ENCODE data around the gene QDPR.
"Not testable (repeated sequence)": the region's sequence is repeated elsewhere in the genome, so short reads cannot be mapped to it uniquely, and the experiment has no call there.

QDPR gene

DNA sequence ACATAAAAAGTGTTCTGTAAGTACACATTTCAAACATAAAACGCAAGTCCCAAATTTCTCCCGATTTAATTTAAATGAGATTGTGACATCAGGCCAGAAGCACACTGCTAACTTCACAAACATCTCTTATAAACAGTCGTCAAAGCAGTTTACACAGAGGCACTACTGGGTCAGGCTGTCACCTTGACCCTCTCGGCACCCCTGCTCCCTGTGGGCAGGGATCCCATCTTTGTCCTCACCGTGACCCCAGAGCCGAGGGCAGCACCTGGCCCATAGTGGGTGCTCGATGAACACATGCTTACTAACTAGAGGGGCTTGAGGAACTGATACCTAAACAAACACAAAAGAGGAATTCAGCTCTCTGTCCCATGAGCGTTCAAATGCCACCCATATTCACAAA, 22.2 kb downstream of the QDPR start:
- DNase-seq, result no peak

DNA sequence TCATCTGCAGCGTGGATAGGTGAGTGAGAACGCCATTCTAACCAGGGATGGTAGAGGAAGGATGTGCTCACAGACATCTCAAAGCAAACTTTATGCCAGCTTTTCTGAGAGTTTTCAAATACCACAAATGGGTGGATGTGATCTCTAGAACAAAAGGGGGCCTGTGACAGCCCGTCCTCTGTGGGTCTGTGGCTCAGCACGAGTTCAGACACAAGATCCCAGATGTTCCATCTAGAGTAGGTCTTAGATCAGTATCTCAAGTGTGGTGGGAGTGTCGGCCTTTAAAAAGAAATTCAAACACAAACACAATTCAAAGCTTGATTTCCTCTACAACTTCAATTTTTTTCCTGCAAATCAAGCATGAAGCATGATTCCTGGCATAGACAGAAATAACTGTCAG, 22.8 kb downstream of the QDPR start:
- no peak for DNase-seq

DNA sequence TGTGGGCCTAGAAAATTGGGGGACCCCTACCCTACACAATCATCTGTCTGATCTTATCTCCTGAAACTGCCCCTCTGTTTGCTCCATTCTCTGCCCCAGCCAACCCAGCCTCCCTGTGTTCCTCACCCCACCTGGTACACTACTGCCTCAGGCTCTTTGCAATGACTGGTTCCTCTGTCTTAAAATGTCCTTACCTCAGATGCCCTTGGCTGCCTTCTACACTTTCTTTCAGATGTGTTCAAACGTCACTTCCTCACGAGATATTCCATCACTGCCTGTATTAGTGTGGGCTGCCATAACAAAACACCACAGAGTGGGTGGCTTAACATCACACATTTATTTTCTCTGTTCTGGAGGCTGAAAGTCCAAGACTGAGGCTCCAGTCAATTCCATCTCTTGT, 29.2 kb downstream of the QDPR start:
- DNase-seq, result no peak

DNA sequence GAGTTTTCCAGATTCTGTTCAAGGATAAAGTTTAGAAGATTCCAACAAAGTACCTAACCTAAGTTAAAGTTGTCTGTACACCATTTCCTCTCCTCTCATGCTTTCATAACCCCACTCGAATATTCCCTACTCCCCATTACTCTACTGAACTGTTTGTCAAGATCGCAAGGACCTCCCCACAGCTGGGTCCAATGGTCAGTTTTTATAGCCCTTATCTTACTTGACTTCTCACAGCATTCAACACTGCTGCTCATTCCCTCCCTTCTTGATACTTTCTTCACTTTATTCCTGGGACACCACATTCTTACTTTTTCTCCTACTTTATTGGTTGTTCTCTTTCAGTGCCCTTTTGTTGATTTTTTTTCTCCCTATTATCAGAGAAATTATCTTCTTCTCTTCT, 30.9 kb downstream of the QDPR start:
- no peak for DNase-seq

DNA sequence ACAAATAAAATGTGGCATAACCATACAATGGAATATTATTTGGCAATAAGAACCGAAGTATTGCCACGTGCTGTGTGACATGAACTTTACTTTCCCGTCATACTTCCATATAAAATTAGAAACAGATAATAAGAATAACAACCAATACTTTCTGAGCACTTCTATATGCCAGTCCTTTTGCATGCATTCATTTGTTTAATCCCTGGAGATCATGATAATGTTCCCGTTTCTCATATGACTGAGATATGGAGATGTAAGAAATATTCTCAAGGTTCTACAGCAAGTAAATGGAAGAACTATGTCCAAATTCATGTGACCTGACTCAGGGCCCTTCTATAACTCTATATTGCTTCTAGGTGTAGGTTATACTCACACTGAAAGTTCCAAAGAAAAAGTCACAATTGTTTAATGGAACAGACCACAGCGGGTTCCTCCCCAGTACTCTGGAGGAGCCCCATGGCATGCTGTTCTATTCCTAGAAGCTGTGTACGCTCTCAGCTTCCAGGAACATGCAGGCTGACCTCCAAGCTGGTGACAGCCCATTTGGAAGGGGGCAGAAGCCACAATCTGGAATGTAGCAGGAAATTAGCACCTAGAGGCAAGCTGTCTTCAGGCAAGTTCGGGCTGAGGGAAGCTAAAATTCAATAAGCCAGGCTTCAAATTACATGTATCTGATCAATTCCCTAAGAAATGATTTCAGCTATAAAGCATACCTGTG, 31.5 kb downstream of the QDPR start:
- no peak for DNase-seq

DNA sequence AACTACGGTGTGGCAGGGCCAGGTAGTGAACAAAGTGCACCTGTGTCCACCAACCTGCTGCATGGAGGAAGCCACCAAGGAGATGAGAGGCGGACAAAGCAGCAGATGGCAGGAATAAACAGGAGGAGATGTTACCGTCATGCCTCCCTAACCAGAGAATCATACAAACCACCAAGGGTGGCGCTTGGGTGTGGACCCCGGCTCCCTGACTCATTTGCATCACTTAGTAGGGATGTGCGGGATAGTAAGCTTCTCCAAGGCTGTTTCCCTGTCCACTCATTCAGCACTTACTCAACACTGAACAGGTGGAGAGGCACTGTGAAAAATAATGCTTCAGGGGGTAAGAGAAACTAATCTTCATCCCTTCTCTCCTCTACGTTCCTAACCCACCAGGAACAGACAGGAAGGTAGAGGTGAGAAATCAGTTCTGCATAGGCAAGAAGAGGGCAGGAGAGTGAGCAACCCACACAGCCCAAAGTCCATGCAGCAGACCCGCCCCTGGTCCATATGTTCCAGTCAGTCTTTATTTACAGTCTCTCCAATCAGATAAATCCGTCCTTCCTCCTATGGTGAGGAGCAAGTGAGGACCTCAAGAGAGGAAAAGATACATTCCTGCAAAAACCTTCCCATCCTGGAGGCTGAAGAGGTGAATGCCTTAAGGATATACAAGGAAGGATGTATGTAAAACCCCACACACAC, 34.0 kb downstream of the QDPR start:
- no peak for DNase-seq

DNA sequence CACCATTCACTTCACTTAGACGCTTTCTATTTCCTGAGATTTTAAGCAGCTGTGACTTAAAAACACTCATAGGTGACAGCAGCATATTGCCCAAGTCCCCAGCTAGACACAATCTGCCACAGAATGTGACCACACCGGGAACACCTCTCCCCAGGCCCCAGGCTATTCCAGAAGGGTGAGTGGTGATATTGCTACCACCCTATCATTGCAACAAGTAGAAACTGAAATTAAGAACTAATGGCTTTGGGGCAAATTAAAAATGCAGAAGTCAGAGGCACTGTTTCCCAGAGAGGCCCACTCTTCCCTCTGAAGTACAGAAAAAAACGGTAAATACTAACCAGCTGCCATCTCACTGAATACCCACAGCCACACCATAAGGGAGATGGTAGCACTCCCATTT, 35.0 kb downstream of the QDPR start:
- no peak for DNase-seq

DNA sequence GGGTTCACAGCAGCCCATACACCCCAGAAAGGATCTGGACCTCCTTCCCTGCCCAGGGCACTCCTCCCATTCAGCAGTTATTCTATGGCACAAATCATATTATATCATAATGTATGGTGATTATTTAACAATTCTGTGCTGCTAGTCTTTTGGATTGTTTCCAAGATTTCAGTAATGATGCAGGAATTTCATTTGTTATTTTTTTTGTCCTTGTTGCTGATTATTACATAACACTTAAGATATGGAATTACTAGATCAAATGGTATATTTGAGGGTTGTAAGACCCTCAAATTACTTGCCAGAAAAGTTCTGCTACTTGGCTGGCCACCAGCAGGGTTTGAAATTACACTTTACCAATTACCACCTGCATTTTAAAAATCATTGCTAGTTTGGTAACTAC, 36.4 kb downstream of the QDPR start:
- DNase-seq, result no peak

DNA sequence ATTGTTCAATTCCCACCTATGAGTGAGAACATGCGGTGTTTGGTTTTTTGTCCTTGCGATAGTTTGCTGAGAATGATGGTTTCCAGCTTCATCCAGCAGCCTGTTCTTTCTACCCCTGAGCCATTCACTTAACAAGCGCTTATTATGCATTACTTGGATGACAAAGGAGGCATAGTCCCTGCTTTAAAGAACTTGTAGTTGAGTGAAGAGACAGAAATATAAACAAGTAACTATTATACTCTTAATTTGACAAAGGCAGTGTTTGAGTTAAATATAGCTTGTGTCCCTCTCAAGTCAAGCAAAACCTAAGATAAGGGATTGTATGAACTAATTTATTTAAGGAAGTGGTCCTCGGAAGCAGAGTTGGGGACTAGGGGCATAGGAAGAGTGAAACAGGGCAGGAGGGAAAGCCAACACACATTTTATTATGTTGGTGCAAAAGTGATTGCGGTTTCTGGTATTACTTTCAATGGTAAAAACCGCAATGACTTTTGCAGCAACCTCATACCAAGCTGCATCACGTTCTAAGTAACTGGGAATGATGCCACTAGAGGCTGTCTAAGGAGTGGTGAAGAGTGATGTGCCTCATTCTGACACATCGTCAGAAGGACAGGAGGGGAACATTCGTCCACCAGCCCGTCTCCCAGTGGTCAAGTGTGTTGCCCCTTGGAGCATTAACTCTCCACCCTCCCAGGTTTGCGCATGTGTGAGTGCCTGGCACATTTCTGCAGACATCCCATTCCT, 41.8 kb downstream of the QDPR start:
- DNase-seq, result no peak

DNA sequence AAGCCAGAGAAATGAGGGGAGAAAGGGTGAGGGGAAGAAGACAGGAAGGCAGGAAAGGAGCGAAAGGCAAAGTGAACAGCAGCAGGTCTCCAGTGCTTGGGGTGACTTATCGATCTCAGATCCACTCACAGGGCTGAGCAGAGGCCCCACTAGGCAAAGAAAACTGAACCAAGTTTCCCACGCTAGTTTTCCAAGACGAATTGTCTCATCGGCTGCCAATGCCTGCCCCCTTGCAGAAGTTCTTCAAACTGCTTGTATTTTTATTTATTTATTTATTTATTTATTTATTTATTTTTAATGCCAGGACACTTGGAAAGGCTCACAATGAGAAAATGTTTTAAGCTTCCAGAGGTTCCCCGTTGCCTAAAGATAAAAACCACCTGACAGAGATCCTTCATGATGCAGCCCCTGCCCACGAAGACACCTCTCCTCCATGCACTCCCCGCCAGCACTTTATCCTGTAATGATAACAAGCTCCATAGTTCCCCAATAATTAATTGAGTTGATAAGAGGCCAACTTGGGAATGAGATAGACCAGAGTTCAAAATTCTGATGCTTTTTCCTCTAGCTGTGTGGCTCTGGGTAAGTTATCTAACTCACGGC, 43.2 kb downstream of the QDPR start:
- DNase-seq, result no peak

DNA sequence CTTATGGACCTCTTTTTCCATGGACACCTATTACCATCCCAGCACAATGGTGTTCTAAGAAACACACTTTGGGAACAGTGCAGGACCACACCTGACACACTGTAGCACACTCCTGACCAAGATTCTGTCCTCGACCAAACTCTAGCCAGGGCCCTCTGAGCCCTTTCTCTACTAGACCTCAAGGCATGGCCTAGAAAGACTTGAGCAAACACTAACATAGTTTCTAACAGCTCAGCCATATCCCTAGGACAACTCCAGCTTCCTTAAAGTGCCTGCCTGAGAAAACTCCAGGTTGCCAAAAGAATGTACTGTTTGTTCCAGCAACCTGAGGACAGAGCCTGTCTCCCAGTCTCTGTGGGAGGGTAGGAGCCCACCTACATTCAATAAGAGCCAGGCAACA, 48.3 kb downstream of the QDPR start:
- no peak for DNase-seq

DNA sequence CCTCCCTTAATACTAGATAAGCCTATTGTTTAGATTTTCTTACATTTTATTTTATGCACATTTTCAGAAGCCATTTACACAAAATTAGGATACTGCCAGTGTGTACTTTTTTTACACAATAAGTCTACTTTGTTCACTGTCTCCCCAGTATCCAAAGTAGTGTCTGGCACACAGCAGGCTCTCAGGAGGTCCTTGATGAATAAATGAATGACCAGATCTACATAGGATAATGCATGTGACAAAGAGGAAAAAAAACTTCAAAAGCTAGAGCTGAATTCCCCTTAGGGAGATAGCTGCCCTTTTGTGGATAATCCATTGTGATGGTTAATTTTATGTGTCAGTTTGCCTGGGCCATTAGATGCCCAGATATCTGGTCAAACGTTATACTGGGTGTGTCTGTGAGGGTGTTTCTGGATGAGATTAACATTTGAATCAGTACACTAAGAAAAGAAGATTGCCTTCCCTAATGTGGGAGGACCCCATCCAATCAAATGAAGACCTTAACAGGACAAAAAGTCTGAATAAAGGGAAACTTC, 61.6 kb downstream of the QDPR start:
- no peak for DNase-seq

DNA sequence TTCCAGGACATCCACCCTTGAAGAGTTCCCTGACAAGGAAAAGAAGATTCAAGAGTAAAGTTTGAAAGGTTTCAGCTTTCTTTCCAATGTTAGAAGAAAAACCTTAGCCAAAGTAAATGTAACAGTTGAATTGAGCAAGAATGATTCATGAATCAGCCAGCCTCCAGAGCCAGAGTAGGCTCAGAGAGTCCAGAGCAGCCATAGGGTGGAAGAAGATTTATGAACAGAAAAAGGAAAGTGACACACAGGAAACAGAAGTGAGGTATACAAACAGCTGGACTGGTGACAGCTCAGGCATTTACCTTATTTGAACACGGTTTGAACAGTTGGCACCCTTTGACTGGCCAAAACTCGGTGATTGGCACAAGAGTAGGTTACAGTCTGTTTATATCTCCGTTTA, 63.2 kb downstream of the QDPR start:
- DNase-seq, result no peak

DNA sequence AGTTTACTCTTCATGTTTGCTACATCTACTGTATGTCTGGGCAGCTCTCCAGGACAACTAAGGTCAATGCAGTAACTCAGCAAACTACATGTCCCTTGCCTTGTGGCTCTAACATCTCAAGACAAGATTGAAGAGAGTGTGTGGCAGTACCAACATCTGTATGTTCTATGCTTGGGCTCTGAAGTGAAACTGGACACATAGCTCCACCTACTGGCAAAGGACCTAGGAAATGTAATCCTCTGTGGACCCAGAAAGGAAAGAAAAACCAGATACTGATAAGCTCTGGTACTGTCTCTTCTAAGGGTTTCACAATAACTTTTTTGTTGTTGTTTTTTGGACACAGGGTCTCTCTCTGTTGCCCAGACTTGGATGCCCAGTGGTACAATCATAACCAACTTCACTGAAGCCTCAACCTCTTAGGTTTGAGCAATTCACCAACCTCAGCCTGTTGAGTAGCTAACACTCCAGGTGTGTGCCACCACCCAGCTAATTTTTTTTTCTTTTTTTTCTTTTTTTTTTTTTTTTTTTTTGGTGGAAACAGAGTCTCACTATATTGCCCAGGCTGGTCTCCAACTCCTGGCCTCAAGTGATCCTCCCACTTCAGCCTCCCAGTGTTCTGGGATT, 64.1 kb downstream of the QDPR start:
- peak; percentile 3 for DNase-seq

DNA sequence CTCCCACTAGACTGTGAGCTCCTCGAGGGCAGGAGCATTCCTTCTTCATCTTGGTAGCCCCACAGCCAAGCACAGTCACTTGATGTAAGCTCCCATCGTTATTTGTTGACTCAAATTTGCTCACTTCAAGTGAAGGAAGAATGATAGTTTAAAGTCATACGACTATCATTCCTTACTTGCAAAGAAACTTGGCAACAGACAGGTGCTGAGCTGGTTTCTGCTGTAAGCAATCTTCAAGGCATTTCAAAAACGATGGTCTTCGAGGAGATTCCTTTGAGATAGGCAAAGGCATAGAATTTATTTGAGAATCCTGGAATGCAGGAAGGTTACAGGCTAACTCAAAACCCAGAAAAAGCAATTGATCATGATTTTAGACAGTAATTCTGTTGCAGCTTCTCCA, 64.8 kb downstream of the QDPR start:
- no peak for DNase-seq

DNA sequence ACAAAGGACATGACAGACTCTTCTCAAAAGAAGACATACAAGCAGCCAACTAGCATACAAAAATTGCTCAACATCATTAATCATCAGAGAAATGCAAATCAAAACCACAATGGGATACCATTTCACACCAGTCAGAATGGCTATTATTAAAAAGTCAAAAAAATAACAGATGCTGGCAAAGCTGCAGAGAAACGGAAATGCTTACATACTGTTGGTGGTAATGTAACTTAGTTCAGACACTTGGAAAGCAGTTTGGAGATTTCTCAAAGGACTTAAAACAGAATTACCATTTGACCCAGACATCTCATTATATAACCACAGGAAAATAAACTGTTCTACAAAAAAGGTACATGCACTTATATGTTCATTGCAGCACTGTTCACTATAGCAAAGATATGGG, 69.4 kb downstream of the QDPR start:
- DNase-seq, result not testable (repeated sequence)

DNA sequence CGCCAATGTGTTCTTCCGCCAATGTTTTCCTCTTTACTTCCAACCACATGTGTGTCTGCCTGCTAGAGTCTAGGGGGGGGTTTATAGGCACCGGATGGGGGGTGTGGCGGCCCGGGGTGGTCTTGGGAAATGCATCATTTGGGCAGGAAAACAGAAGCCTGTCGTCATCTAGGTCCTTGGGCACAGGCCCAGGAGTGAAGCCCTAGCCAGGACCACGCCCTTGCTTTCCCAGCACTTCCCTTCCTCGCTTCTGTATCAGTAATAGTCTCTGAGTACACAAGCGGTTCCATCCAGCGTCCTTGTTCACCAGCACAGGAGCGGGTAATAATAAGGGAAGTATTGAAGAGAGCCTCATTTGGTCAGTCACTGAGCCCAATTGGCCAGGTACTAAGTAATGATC, 74.5 kb downstream of the QDPR start:
- no peak for DNase-seq

DNA sequence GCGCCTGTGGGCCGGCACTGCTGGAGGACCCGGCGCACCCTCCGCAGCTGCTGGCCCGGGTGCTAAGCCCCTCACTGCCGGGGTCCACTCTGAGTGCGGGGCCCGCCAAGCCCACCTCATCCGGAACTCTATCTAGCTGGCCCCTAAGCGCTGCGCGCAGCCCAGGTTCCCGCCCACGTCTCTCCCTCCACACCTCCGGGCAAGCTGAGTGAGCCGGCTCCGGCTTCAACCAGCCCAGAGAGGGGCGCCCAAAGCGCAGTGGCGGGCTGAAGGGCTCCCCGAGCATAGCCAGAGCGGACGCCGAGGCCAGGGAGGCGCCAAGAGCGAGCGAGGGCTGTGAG, 75.2 kb downstream of the QDPR start:
- no peak for DNase-seq

All from NCI-H1048 (cell line).